Upper lobe of left lung (tissue), 6 donors: ENCODE results near the gene CATSPER1. TPM values are rescaled to one million over a fixed set of nuclear protein-coding genes. Genes with fewer than 3 reads are reported as not detected.

Experiments
- ATAC-seq, 2 donors: fragments of 200-7000 bp; cut with Tn5 transposase; one replicate each; pipeline ENCODE4 v1.9.1; 2022; ENCODE audit warnings: mild to moderate bottlenecking in 2 of 2, moderate library complexity in 2 of 2; ENCODE audit not compliant: low FRiP score in 2 of 2
- DNase-seq, 2 donors: peaks; one replicate each; pipeline ENCODE4 v3.0.0-alpha.2; 2019 to 2020
- H3K27ac ChIP-seq, 4 donors: fragments of 200-600 bp; sonication (generic); one replicate each; pipeline ENCODE4 v1.5.1; 2016 to 2019
- H3K27me3 ChIP-seq, 4 donors: fragments of 200-600 bp; sonication (generic); one replicate each; pipeline ENCODE4 v1.5.1; 2017 to 2019
- H3K36me3 ChIP-seq, 4 donors: fragments of 200-600 bp; sonication (generic); one replicate each; pipeline ENCODE4 v1.5.1; 2016 to 2019
- H3K4me1 ChIP-seq, 4 donors: fragments of 200-600 bp; sonication (generic); one replicate each; pipeline ENCODE4 v1.5.1; 2018 to 2019
- H3K4me3 ChIP-seq, 4 donors: fragments of 200-600 bp; sonication (generic); one replicate each; pipeline ENCODE4 v1.5.1; 2017 to 2019; ENCODE audit warnings: mild to moderate bottlenecking in 2 of 4, moderate library complexity in 1 of 4
- H3K9me3 ChIP-seq, 4 donors: fragments of 200-600 bp; sonication (generic); one replicate each; pipeline ENCODE4 v1.5.1; 2018 to 2019
- CTCF ChIP-seq, 6 experiments: fragments of 450-650 bp in 4 of 6; fragments of 200-600 bp in 2 of 6; sonication (generic) in 2 of 6; IDR thresholded peaks; one replicate each; pipeline ENCODE4 v1.5.1; 2016 to 2019; ENCODE audit warnings: antibody characterized with exemption in 6 of 6
- EP300 ChIP-seq, 4 donors: sonication (generic); formaldehyde crosslinking; IDR thresholded peaks; one replicate each; pipeline ENCODE4 v1.5.1; 2017; ENCODE audit warnings: antibody characterized with exemption in 4 of 4, control low read depth in 2 of 4
- POLR2A ChIP-seq, 4 donors: fragments of 450-650 bp; IDR thresholded peaks; one replicate each; pipeline ENCODE4 v1.5.1; 2016 to 2017; ENCODE audit warnings: antibody characterized with exemption in 4 of 4, mild to moderate bottlenecking in 2 of 4
- POLR2AphosphoS5 ChIP-seq, 2 donors: sonication (generic); formaldehyde crosslinking; IDR thresholded peaks; one replicate each; pipeline ENCODE4 v1.5.1; 2017; ENCODE audit warnings: antibody characterized with exemption in 2 of 2
- WGBS, 2 donors: methylation state at CpG; one replicate each; pipeline ENCODE4 v1.1.5; 2017 to 2018; 5-methylcytosine and 5-hydroxymethylcytosine counted together
- total RNA-seq, 6 donors: library from RNA; depleted of rRNA in 4 of 6; stranded (reverse); fragments of >200 nt in 4 of 6; gene quantifications; one replicate each; pipeline versions ENCODE4 v1.1.0 to v1.2.1, GENCODE V29; 2016 to 2021
- donor health status: DM: no; HTN: no; CAD: no; lungs with moderate emphysema.
- donor health status: DM: no; HTN: yes; CAD: no; lungs with severe emphysema.

The CATSPER1 gene
- total RNA-seq, 6 donors from 2014 or later = 0.79 to 6.1 (median 3.0) TPM; not detected in 1

- no peak overlapping the region for H3K4me3 ChIP-seq
- ATAC-seq = peak; percentile 55 to 86
Observed at GRCh38 chr11:66068154-66068821, 42.0 kb upstream of the CATSPER1 start.

GRCh38 chr11:66067640-66068039, 41.4 kb upstream of the CATSPER1 start:
- no peaks in the 10 kb centered on the region for H3K9me3 ChIP-seq
- ATAC-seq (no peak), DNase-seq (no peak)
- 84 to 96% methylated on average over 4 of the region's 4 CpGs for WGBS, 2 donors
- no peak for TF ChIP-seq EP300 (IDR thresholded peaks at IDR 0.05)
- H3K36me3 ChIP-seq = peaks cover 17 to 63% (median 52%) of the 10 kb centered on the region in 4 donors
- peaks cover 30 to 40% (median 31%) of the 10 kb centered on the region in 4 donors for H3K4me1 ChIP-seq
- H3K27me3 ChIP-seq = no peaks in the 10 kb centered on the region
- peak overlapping the region in 3 of 4 donors; percentile 95 to 99 (median 97) for H3K27ac ChIP-seq
- no peak overlapping the region for H3K4me3 ChIP-seq

More at GRCh38 chr11:66068154-66068821, 42.0 kb upstream of the CATSPER1 start:
- H3K36me3 ChIP-seq = peaks cover 12 to 56% (median 46%) of the 10 kb centered on the region in 4 donors
- 53 to 54% methylated on average over 12 to 17 of the region's 17 CpGs for WGBS, 2 donors
- H3K9me3 ChIP-seq = no peaks in the 10 kb centered on the region
- peak; percentile 59 to 74 for DNase-seq
- TF ChIP-seq CTCF (IDR thresholded peaks at IDR 0.05) = peak; percentile 81 to 89 (median 84)
- TF ChIP-seq POLR2AphosphoS5 (IDR thresholded peaks at IDR 0.05) = no peak
- H3K4me1 ChIP-seq = peaks cover 30 to 42% (median 34%) of the 10 kb centered on the region in 4 donors
- H3K27me3 ChIP-seq = no peaks in the 10 kb centered on the region
- peak overlapping the region; percentile 93 to 99 (median 96) for H3K27ac ChIP-seq

- Histone ChIP-seq H3K9me3 (no peaks in the 10 kb centered on the region), H3K4me3 (no peak overlapping the region), H3K27ac (peak overlapping the region in 1 of 4 donors; percentile 99), H3K4me1 (peaks cover 24 to 31% (median 29%) of the 10 kb centered on the region in 4 donors), H3K36me3 (peaks cover 20 to 72% (median 58%) of the 10 kb centered on the region in 4 donors), H3K27me3 (no peaks in the 10 kb centered on the region)
- DNase-seq (no peak), ATAC-seq (no peak)
- no peak for TF ChIP-seq POLR2A (IDR thresholded peaks at IDR 0.05)
- no peak for TF ChIP-seq POLR2AphosphoS5 (IDR thresholded peaks at IDR 0.05)
- no peak for TF ChIP-seq CTCF (IDR thresholded peaks at IDR 0.05)
- no peak for TF ChIP-seq EP300 (IDR thresholded peaks at IDR 0.05)
- 70 to 92% methylated on average over 3 of the region's 3 CpGs for WGBS, 2 donors
Observed at GRCh38 chr11:66066751-66067150, 40.5 kb upstream of the CATSPER1 start.

GRCh38 chr11:66064571-66064970, 38.3 kb upstream of the CATSPER1 start:
- DNase-seq = no peak
- H3K36me3 ChIP-seq = peaks cover 40 to 93% (median 80%) of the 10 kb centered on the region in 4 donors
- H3K4me1 ChIP-seq = peaks cover 17 to 22% (median 19%) of the 10 kb centered on the region in 4 donors
- H3K9me3 ChIP-seq = no peaks in the 10 kb centered on the region
- no peak overlapping the region for H3K4me3 ChIP-seq
- H3K27me3 ChIP-seq = no peaks in the 10 kb centered on the region
- no peak overlapping the region for H3K27ac ChIP-seq
- TF ChIP-seq POLR2A (IDR thresholded peaks at IDR 0.05) (no peak), CTCF (IDR thresholded peaks at IDR 0.05) (no peak), POLR2AphosphoS5 (IDR thresholded peaks at IDR 0.05) (no peak), EP300 (IDR thresholded peaks at IDR 0.05) (no peak)
- no peak for ATAC-seq
- 95 to 100% methylated on average over 1 of the region's 1 CpG for WGBS, 2 donors

- H3K27me3 ChIP-seq = no peaks in the 10 kb centered on the region
- 98 to 100% methylated on average over 2 of the region's 2 CpGs for WGBS, 2 donors
- H3K4me3 ChIP-seq = no peak overlapping the region
- no peak overlapping the region for H3K27ac ChIP-seq
- H3K36me3 ChIP-seq = peaks cover 47 to 100% (median 85%) of the 10 kb centered on the region in 4 donors
- peaks cover 11 to 15% (median 12%) of the 10 kb centered on the region in 4 donors for H3K4me1 ChIP-seq
- no peak for TF ChIP-seq EP300 (IDR thresholded peaks at IDR 0.05)
- no peak for TF ChIP-seq POLR2A (IDR thresholded peaks at IDR 0.05)
- TF ChIP-seq POLR2AphosphoS5 (IDR thresholded peaks at IDR 0.05) = no peak
- no peak for TF ChIP-seq CTCF (IDR thresholded peaks at IDR 0.05)
- DNase-seq (no peak), ATAC-seq (no peak)
- H3K9me3 ChIP-seq = no peaks in the 10 kb centered on the region
Observed at GRCh38 chr11:66063900-66064299, 37.6 kb upstream of the CATSPER1 start.
